Activated gamma-delta T cell (primary cell): ENCODE results near the gene COA8.

Source experiments
- DNase-seq: peaks from one replicate; lab custom pipeline; 2025; lab: John Stamatoyannopoulos, UW

The COA8 gene

GRCh38 chr14:103536693-103537092 is 26.1 kb upstream of the COA8 start:
- no peak for DNase-seq

- DNase-seq, result no peak
These were observed 25.4 kb upstream of the COA8 start for GRCh38 chr14:103537175-103537990.

- DNase-seq, result no peak
These were observed 24.3 kb upstream of the COA8 start for GRCh38 chr14:103538291-103539055.

DNA sequence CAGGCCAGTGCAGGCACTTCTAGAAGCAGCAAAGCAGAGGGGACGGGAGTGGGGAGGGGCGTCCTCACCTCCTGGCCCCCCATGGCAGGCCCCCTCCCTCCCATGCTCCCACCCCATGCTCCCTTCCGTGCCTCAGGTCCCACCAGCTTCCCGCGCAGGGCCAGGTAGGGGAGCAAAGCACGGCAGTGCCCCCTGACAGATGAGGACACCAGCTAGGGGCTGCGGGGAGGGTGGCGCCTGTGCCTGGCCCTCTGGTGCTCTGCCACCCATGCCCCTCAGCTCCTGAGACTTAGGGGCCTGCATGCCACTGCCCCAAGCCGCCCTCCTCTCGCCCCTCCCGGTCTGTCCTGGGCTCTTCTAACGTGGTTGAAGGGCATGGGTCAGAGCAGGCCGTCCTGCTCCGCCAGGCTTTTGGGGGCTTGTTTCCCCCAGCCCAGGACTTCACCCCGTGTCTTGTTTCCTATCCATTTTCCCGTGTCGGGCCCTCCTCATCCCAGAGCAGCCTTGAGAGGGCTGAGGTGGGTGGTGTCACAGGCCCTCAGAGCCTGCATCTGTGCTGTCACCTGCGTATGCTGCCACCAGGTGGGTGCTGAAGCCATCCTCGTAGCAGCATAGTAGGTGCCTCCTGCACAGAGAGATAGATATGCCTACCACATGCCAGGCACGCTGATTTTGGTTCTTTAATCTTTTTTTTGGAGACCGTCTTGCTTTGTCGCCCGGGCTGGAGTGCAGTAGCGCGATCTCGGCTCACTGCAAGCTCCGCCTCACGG is 23.5 kb upstream of the COA8 start:
- no peak for DNase-seq

DNA sequence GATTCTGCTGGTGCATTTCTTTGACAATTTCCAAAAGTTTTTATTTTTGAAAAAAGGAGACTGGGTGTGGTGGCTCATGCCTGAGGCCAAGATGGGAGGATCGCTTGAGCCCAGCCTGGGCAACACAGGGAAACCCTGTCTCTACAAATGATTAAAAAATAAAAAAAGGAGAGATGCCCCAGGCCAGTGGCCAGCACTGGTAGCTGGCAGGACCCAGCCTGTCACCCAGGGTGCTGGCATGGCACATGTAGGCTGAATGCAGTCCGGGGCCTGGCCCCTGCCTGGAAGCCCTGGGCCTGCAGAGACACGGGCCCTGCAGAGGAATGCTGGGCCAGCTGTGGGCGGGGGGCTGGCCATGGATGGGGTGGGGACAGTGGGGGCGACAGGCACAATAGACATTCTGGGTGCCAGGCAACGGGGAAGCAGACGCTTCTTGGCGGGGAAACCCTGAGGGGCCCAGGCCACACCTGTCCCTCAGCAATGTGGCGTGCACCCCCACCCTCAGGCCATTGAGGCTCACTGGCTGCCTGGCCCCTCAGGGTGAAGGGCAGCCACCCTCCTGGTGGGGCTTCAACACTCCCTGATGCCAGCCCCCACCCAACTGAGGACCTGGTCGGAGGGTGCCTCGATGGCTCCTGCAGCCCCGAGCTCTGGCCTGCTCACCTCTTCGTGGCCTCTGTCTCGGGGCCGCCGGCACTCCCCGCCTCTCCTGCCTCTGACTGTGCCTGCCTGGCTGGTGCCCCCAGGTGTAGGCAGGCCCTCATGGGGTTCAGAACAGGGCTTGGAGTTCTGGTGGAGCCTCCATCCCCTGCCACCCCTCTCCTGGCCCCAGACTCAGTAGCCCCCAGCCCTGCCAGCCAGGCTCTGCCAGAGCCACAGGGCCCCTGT is 21.7 kb upstream of the COA8 start:
- DNase-seq, result no peak

GRCh38 chr14:103541709-103542604 is 20.8 kb upstream of the COA8 start:
- DNase-seq, result no peak

GRCh38 chr14:103542605-103543088 is 20.1 kb upstream of the COA8 start:
- no peak for DNase-seq

DNA sequence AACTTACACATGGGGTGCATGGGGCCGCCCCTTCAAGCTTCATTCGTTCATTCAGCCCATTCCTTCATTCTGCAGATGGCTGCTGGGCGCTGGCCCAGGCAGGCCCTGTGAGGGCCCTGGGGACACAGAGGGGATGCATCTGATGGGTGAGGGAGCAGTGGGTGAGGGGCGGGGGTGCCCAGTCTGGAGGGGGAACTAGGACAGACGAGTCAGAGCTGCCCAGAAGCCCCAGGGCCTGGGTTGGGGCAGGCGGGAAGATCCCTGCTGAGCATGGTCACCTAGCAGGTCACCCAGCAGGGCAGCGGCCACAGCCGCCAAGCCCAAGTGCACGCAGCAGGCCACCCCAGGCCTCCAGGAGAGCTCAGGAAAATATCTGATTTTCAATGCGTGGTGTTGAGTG is 19.6 kb upstream of the COA8 start:
- no peak for DNase-seq

DNA sequence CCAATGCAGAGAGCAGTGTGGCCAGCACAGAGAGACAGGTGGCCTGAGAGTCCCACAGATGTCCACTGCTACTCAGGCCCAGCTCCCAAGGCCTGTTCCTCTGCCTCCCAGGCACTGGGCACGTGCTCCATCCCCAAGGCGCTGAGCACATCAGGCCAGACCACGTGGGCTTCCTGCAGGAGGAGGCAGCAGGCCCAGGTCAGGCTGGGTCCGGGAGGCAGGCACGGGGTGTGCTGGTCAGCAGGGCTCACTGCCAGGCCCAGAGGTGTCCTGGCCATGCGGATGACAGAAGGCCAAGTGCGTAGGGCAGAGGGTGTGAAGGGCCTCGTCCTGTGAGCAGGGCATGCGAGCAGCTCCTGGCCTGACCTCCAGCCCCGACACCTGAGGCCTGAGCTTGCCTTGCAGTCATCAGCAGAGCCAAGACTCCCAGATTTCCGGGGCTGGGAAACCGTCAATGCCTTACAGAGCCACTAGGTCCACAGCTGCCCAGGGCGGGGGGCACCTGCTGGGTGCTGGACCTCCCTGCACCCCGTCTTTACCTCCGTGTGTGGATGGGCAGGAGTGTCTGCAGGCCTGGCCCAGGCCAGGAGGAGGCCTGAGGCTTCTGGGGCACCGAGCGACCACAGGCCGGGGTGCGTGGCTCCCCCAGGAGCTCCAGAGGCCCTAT is 18.9 kb upstream of the COA8 start:
- no peak for DNase-seq

- DNase-seq, result no peak
These were observed 18.2 kb upstream of the COA8 start for GRCh38 chr14:103544388-103545218.

DNA sequence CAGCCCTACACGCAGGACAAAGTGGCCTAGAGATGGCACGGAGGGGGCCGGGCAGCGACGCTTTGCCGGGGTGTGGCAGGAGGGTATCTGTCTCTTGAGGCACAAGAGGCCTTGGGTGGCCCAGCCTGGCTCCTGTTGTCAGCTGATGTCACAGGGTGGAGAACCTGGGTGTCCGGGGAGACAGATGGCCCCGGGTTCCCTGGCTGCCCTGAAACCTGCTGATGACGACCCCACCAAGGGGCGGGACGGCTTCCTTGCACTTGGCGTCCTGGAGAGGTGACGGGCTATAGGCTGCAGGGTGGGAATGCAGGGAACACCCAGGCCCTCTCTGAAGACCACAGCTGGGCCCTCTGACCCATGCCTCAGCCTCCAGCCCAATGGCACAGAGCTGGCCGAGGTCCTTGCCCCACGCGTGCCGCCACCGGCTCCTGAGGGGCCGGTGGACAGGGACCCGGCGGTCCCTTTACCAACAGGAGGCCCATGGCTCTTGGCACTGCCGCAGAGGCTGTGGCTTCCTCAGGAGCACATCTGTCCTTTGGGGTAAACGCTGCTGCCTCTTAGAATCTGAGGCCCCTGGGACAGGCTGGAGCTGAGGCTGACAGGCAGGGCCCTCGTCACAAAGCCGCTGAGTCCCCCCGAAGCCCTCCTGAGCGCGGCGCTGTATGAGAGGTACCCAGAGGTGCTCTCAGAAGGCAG is 17.4 kb upstream of the COA8 start:
- DNase-seq, result no peak

- DNase-seq, result no peak
These were observed 16.7 kb upstream of the COA8 start for GRCh38 chr14:103545915-103546651.

DNA sequence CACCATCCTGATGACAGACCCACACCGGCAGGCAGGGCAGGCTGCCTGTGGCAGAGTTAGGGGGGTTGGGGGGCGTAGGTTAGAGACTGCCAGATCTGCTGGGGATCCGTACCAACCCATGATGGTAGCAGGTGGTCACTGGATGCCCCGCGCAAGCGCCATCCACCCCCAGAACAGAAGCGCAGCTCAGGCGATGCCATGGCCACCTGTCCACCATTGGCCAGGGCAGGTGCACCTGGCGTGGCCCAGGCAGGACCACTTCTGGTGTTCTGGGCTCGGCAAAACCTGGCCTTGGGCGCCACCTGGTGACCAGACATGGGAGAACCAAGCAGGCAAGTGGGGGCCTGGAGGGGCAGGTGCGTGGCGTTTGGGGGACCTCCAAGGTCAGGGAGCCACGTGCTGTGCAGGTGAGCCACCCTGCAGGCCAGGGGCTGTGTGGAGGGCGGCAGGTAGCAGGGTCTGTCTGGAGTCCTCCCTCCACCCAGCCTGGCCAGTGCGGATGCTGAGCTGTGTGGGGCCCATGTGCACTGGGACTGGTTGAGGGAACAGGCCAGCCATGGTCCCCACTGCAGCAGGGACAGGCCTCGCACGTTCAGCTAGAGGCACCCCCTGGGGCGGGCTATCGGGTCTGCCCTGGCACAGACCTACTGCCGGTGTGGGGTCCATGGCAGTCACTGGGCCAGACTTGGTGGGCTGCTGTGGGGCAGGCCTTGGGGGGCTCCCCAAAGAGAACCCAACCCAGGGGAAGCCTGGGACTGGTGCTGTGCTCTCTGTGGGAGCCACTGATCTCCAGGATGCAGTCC is 15.9 kb upstream of the COA8 start:
- peak; percentile 43 for DNase-seq

DNA sequence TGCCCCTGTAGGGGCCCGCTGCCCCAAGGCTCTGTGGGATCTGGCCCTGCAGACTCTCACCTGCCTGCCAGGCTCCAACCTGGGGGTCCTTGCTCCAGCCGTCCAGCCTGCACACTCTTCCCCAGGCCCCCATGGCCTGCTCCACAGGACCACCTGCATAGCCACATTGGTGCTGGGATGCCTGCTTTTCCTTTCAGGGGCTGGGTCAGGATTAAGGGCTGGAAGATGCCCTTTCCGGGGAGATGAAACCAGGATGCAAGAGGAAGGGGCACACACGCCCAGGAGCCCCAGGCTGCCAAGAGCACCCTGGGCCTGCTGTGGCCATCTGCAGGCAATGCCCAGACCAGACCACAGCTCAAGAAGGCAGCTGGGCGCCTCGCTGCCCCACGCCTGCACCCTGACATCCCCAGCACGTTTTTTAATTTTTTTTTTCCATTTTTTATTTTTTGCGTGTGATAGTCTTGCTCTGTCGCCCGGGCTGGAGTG is 15.3 kb upstream of the COA8 start:
- no peak for DNase-seq

GRCh38 chr14:103547941-103548462 is 14.8 kb upstream of the COA8 start:
- no peak for DNase-seq
